TTC549 (cell line): ENCODE measurements around the gene NUBP2.

Experiments
- FAIRE-seq: peaks from 2 replicates; lab custom pipeline; 2012; peaks lifted over from hg19 to GRCh38; lab: Jason Lieb, UNC

The NUBP2 gene

DNA sequence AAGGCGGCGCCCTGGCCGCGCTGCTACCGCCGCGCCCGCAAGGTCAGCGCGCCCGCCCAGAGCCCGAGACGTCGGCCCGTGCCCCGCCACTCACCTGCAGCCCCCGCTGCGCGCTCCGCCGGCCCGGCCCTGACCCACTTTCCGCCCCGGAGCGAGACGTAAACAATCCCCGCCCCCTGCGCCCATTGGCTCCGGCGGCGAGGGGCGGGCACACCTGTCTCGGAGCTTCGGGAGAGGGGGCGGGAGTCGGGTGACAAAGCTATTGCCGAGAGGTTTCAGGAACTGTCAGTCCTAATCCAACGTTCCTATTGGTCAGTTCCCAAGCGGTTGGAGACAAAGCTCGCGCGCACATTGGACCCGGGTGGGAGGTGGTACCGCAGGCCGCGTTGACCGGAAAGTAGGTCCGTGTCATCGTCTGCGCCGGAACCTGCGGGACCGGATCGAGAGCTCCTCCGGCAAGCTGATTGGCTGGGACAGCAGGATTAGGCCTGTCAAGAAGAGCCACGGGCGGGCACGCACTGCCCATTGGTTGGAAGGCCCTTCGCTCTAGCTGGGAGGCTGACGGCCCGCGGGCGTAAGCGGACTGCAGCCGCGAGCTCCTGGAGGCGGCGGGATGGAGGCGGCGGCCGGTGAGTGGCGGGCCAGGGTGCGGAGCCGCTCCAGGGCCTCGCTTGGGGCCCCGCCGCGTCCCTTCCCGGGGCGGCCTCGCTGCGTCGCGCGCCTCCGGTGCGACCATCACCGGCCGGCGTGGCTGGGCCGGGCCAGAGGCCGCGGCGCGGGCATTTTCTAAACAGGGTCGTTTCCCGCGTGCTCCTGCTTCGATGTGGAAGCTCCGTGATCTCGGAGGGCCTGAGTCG lies at the start of gene NUBP2, which contains the start of gene SPSB3:
Gene NUBP2, plus strand, starts transcription at position 553 of the 857 bp plus-strand sequence. Its CDS starts 61 bp downstream, at position 614.
Gene SPSB3, minus strand, starts transcription at position 164 of the 857 bp plus-strand sequence. CDS start 1,088 bp downstream, outside the sequence.
- peak; percentile 98 for FAIRE-seq

GRCh38 chr16:1734123-1734522 lies 48.6 kb upstream of the NUBP2 start:
- no peak for FAIRE-seq

DNA sequence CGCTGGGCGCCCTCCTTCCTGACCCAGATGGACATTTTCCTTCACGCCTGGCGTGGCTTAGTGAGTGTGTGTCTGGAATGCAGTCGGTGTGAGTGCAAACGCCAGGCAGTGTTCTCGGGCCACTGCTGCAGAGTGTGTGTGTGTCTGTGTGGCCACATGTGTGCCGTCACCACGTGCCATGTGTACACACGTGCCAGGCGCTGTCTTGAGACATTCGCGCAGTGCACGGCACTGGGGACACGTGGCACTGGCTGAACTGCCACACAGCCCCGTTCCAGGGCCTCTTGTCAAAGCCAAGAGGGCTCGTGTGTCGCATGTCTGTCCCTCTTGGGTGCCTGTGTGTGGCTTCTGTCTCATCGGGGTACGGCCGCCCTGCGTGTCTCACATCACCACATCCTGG lies 47.9 kb upstream of the NUBP2 start:
- no peak for FAIRE-seq

GRCh38 chr16:1740234-1740633 lies 42.5 kb upstream of the NUBP2 start:
- no peak for FAIRE-seq

DNA sequence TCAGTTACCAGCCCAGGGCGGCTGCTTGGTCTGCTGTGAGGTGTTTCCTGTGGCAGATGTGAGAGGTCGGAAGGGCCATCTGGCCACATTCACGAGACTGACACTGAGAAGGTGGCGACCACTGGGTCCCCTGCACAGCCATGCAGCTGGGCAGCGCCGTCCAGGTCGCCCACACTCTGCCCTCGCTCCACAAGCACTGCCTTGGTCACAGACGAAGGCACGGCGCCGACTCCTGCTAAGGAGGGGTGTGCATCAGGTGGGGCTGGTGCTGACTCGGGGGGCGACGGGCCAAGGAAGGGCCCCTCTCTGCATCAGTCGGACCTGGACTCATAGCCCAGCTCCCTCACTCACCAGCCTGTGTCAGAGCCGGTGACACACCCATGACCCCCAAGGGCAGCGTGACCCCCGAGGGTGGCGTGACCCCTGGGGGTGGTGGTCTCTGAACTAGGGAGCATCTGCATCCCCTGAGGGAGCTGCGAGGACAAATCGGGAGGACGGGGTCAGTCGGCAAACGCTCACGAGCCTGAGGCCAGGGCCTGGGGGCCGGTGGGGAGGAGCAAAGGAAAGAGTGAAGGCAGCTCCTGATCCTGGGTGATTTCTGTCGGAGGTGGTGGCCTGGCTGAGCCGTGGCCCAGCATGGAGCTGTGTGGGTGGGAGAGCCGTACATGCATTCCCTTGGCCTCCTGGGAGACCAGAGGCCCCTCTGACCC lies 41.8 kb upstream of the NUBP2 start:
- FAIRE-seq: no peak

GRCh38 chr16:1741553-1742165 lies 41.1 kb upstream of the NUBP2 start:
- no peak for FAIRE-seq

DNA sequence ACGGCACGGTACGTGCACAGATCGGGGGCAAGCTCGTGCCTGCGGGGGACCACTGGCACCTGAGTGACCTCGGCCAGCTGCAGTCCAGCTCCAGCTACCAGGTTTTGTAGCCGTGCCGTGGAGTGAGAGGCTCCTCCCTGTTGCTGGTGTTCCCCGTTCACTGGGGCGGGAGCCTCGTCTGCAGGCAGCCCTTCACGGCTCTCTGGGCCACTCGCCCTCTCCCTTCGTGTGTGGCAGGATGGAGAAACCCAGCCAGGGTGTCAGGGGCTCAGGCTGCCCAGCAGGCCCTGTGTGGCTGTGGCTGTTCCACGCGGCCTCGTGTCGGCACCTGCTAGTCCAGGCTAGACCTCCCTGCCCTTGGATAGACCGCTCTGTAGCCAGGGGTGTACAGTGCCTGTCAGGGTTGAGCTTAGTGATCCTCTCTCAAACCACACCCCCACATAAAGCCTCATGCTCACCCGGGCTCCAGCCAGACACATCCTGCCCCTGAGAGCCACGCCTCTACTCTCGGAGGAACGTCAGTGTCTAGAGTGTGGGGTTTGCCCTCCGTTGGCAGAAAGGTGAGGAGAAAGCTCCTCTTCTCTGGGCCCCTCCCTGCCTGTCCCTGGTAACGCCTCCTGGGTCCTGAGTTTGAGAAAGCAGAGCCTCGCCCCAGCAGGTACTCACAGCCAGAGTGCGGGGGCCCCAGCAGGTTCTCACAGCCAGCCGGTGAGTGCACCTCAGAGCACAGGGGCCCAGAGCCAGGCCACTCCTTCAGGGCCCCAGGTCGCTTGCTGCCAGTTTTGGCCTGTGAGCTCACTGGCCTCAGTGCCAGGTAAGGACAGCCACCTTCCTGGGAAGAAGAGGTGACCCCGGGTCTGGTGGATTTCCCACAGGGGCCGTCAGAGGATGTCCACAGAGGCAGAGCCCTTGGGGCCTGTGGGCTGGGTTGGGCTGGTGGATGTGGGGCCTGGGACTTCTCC lies 39.1 kb upstream of the NUBP2 start:
- FAIRE-seq: no peak

DNA sequence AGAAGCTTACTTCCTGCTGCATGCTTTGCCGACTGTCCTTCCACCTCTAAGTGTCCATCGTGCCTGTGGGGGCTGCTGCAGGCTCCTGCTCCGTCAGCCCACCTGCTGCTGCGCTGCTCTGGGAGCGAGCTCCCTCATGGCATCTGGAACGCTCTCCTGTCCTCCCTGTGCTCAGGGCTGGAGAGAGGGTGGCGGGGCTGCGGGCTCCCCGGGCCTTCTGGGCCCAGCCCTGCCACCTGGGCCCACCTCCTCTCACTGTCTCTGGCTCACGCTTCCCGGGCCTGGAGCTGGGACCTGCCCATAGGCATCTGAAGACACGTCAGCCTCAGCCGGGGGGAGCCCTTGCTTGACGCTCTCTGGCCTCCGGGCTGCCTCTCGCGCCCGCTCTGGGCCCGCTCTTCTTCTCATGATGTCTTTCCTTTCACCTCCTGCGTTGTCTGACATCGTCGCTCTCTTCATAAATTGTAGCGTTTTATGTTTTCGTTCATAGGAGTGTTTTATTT lies 38.4 kb upstream of the NUBP2 start:
- FAIRE-seq: no peak

DNA sequence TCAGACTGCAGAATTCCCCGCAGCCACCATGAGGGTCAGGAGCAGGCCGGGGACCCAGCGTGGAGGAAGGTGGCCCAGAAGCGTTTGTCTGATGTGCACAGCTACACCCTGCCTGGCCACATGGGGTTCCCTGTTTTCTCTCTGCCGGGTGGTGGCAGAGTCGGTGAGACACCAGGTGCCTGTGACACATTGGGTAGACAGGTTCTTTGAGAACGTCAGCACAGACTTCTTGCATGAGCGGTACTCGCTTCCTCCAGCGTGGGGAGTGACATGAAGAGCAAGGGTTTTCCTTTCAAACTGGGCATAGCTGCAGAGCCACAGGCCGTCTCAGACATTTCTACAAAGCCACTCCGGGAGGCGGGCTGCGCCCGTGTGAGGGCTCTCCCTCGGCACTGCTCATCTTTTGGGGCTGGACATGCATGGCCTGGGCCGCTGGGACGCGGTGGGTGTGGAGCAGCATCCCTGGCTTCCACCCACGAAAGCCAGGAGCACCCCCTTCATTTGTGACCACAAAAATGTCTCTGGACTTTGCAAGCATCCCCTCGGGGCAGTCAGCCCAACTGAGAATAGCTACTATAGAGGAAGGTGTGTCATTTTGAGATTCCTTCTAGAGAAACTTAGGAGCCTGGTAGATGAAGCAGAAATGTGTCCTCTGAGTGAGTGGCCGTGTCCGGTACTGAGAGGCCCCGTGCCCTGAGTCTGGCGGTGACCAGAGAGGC lies 37.4 kb upstream of the NUBP2 start:
- no peak for FAIRE-seq

GRCh38 chr16:1745900-1746692 lies 36.7 kb upstream of the NUBP2 start:
- FAIRE-seq: no peak

GRCh38 chr16:1746693-1747195 lies 36.0 kb upstream of the NUBP2 start:
- no peak for FAIRE-seq

DNA sequence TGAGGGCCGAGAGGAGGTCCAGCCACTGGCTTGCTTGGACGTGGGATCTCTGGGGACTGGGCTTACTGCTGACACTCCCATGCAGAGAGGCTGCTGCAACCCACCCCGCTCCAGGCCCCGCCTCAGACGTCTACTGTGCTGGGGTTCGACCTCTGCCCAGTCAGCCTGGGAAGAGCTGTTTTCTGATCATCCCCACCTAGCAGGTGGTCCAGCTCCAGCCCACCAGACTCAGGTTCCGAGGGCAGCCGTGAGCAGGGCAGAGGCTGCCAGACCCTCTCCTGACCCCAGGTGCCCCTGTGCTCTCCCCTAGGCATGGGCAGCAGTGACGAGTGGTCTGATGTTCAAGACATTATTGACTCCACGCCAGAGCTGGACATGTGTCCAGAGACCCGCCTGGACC lies 34.8 kb upstream of the NUBP2 start:
- FAIRE-seq: no peak

DNA sequence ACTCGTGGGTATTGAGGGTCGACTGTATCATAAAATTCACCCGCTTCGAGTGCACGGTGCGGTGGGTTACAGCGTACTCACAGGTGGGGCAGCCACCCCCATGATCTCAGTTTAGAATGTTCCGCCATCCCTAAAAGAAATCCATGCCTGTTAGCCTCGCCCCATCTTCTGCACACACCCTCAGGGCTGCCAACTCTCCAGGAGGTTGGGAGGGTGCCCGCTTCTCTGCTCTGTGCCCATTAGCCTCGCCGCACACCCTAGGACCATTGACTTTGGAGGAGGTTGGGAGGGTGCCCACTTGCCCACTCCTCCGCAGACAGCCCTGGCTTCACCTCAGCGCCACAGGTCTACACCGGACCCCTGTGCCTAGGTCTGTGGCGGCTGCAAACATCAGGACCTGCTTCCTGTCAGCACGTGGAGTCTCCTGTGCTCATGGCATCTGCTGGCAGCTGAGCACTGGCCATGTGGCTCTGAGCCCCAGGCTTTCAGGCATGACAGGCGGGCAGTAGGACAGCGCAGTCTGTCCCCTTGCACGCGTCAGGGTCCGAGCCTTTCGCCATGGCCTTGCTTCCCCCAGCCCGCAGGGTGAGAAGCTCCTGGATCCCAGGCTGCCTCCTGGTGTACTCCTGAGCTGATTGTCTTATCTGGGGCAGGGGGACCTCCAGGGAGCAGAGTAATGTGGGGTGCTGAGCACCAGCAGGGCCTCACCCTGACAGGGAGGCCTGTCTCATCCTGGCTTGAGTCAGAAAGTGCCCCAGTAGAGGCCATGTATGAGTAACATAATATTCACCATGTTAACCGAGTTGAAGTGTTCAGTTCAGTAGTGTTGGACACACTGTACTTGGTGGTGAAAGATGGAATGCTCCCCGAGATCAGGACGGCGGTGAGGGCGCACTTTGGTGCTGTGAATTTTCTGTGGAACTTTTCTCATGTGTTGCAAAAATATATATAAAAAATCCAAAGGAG lies 33.3 kb upstream of the NUBP2 start:
- no peak for FAIRE-seq

DNA sequence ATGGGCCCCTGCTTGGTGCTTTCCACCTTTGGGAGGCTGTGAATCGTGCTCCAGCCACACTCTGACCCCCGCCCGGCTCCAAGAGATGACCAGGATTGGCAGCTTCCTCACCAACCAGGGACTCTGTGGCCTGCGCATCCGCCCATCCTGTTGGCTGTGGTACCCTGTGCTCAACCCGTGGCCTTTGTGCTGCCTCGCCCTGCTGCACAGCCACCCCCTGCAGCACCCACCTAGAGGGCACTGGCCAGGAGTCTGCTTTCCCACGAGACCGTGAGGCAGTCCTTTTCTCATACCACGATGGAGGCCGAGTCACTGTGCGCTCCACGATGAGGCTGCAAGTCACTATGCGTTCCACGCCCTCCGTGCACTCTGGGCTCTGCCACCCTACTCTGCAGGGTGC lies 30.8 kb upstream of the NUBP2 start:
- FAIRE-seq: no peak

DNA sequence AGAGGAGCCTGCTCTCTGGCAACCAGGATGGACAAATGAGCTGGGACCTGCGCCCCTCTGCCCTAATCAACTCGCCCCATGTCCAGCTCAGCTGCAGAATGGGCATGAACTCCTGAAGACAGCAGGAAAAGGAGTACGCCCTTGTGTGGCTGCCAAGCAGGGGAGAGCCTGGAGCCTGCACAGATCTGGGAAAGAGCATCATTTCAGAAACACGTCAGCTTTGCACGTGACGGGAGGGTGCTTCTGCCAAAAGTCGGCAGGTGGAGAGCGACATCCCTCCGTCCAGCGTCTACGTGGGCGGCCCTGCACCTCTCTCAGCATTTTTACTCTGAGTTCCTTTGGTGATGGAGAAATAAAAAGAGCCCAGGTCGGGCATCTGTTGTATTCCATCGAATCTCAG lies 29.9 kb upstream of the NUBP2 start:
- FAIRE-seq: no peak

GRCh38 chr16:1754204-1754603 lies 28.6 kb upstream of the NUBP2 start:
- FAIRE-seq: no peak

GRCh38 chr16:1757714-1758461 lies 24.9 kb upstream of the NUBP2 start:
- no peak for FAIRE-seq

DNA sequence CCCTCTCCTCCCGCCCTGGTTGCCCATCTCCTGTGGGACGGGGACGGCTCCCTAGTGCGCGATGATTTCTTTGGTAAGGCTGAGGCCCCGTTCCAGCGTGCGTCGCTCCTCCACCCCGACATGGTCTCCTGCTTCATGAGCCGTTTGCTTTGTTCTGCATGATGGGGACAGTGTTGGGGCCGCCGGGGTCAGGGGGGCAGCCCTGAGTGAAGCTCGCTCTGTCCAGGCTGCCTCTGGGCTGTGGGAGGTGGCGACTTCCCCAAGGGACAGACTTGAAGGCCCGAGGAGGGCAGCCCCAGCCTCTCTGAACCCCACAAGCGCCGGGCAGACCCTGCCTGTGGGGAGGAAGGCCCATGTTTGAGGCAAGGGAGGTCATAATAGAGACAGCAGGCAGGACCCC lies 23.8 kb upstream of the NUBP2 start:
- FAIRE-seq: no peak
